WI38 (cell line): Measurements from ENCODE around the gene OTUB2.
A peak's percentile ranks its signal among the peaks of the same experiment; 100 is the strongest.

ENCODE experiments used
- H3K4me3 ChIP-seq: 2 replicates; pipeline ENCODE4 v1.5.1; 2011; ENCODE audit warnings: low read depth, mild to moderate bottlenecking, control low read depth, low read length
- CTCF ChIP-seq: IDR thresholded peaks from 2 replicates; pipeline ENCODE4 v1.5.1; 2012; ENCODE audit warnings: low read depth, mild to moderate bottlenecking, control low read depth, low read length

OTUB2 gene

GRCh38 chr14:94022532-94023411 is 3.4 kb upstream of the OTUB2 start:
- no peak overlapping the region for H3K4me3 ChIP-seq
- no peak for TF ChIP-seq CTCF

GRCh38 chr14:94024549-94024948 is 1.6 kb upstream of the OTUB2 start:
- no peak for TF ChIP-seq CTCF

DNA sequence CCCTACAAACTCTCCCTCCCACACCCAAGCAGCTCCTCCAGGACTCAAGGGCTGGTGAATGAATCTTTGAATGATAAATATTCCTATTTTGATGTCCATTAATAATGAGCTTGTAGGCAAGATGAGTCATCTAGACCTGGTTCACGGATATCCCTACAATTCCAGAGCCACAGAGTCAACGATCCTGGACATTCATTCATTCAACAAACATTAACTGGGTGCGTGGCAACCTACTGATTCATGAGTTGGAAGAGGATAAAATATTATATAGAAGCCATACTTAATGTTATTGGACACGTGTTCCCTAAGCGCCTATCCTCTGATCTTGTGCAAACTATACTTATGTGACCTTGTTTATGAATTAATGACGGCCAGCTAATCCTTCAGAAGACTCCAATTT is 420 bp upstream of the OTUB2 start:
- no peak for TF ChIP-seq CTCF
- H3K4me3 ChIP-seq: no peak overlapping the region

More at GRCh38 chr14:94024549-94024948, 1.6 kb upstream of the OTUB2 start:
- no peak overlapping the region for H3K4me3 ChIP-seq

DNA sequence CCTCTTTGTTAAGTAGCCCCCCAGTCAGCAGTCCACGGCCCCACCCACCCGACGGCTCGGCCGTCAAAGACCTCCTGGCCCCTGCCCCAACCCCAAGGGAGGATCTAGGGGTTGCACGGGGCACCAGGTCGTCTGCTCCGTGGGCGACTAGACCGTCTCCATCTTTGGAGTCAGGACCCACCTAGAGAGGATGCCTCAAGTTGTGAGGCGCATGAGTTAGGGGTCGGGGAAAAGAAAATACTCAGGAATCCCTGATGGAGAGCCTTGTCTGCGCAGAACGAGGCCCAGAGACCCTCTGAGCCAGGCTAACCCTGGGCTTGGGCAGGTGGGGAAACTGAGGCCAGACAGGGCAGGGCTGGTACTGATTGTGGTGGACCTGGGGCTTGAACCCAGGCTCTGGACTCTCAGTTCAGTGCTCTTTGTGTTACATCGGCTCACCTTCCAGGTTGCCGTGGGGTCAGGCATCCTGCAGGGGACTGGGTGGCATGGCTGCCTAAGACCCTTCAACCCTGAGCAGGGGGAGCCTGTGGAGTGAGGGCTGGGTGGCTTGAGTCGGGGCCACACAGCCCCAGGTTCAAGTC is 839 bp downstream of the OTUB2 start:
- peak overlapping the region; percentile 63 for H3K4me3 ChIP-seq
- TF ChIP-seq CTCF: no peak

GRCh38 chr14:94027566-94028449 is 1.7 kb downstream of the OTUB2 start:
- no peak overlapping the region for H3K4me3 ChIP-seq
- no peak for TF ChIP-seq CTCF

DNA sequence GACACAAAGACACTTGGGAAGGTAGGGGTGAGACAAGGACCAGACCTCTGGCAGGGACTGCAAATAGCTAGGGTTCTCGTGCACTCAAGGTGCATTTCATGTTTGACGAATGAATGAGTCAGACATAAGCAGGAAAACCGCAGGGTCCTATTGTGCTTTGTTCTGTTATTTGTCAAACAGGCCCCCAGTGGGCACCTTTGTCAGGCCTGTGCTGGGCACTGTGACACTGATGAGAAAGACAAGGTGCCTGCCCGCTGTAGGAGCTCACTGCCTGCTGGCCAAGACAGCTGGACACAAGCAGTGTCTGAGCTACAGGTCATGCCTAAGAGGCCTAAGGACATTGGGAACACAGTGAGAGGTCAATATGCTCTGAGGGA is 2.3 kb downstream of the OTUB2 start:
- H3K4me3 ChIP-seq: no peak overlapping the region
- TF ChIP-seq CTCF: no peak
